GM21447 (cell line): ENCODE data around the gene SMC1A.

Experiments
- ATAC-seq: cut with Tn5 transposase; IDR thresholded peaks from one replicate; pipeline ENCODE4 v1.9.1; 2021; ENCODE audit not compliant: unreplicated experiment

The SMC1A gene

DNA sequence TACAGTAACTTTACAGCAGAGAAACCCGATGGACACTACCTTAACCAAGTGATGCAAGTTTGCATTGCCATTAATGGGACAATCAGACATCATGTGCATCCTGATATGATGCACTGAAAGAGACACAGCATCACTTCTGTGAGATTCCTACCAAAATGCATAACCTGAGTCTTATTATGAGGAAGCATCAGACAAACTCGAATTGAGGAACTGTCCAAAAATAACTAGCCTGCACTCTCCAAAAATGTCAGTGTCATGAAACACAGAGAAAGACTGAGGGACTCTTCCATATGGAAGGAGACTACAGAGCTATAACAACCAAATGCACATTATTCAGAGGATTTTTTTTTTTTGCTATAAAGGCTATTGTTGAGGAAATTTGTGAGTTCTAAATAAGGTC is 74.5 kb downstream of the SMC1A start:
- ATAC-seq = no peak

GRCh38 chrX:53340852-53341645 is 81.4 kb downstream of the SMC1A start:
- no peak for ATAC-seq

- ATAC-seq = no peak
Observed at GRCh38 chrX:53337101-53337500, 85.4 kb downstream of the SMC1A start.

- no peak for ATAC-seq
Observed at GRCh38 chrX:53333853-53334252, 88.6 kb downstream of the SMC1A start.

DNA sequence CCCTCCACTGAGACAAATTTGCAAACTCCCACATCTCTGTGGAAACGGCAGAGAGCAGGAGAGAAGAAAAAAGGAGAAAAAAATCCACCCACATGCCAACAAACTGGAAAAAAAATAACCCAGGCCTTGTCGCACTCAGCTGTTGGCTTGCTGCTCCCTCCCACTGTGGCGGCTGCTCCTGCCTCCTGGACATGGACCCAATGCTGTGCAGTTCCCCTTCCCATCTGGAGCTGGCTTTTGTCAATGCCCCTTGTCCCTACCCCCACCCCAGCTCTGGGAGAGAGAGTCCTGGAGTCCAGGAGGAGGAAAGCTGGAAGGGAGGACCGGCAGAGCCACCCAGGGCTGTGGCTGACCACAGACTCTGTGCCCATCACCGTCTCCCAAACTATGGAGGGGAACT is 90.2 kb downstream of the SMC1A start:
- no peak for ATAC-seq

DNA sequence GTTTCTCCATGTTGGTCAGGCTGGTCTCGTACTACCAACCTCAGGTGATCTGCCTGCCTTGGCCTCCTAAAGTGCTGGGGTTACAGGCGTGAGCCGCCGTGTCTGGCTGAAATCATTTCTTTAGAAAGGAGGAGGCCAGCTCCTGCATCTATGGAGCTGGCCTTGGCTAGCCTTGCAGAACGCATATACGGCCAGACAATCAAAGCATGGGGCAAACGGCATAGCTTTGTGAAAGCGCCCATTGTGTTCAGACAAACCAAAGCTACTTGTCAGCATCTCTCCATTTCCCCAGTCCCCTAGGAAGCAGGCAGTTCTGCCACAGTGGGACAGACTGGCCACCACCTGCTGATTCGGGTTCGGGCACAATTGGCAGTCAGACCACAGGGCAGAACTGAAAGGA is 92.1 kb downstream of the SMC1A start:
- no peak for ATAC-seq

- no peak for ATAC-seq
Observed at GRCh38 chrX:53324803-53325202, 97.7 kb downstream of the SMC1A start.
